ENCODE results near the gene ARHGEF28.

ARHGEF28 gene

DNA sequence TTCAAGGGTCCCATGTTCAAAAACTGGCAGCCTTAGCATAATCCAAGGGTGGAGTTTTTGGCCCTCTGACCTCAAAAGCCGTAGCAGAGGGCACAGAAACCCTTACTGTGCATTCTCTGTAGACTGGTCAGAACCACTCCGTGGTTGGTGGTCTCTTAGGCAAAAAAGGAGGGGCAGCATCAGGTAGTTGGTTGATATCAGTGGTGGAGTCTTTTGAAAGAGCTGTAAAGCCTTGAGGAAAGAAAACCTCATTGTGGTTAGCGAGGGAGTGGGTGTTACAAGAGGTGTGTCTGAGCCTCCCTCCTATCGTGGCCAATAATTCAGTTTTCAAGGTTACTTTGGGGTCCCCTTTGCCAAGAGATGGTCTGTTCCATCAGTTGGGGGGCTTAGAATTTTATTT, 40.9 kb downstream of the ARHGEF28 start (continued):
- TF ChIP-seq, protein P1, sequence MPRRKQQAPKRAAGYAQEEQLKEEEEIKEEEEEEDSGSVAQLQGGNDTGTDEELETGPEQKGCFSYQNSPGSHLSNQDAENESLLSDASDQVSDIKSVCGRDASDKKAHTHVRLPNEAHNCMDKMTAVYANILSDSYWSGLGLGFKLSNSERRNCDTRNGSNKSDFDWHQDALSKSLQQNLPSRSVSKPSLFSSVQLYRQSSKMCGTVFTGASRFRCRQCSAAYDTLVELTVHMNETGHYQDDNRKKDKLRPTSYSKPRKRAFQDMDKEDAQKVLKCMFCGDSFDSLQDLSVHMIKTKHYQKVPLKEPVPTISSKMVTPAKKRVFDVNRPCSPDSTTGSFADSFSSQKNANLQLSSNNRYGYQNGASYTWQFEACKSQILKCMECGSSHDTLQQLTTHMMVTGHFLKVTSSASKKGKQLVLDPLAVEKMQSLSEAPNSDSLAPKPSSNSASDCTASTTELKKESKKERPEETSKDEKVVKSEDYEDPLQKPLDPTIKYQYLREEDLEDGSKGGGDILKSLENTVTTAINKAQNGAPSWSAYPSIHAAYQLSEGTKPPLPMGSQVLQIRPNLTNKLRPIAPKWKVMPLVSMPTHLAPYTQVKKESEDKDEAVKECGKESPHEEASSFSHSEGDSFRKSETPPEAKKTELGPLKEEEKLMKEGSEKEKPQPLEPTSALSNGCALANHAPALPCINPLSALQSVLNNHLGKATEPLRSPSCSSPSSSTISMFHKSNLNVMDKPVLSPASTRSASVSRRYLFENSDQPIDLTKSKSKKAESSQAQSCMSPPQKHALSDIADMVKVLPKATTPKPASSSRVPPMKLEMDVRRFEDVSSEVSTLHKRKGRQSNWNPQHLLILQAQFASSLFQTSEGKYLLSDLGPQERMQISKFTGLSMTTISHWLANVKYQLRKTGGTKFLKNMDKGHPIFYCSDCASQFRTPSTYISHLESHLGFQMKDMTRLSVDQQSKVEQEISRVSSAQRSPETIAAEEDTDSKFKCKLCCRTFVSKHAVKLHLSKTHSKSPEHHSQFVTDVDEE (CRISPR knock-in tag; IDR thresholded peaks at IDR 0.05), result no peak
- TF ChIP-seq, protein P2, sequence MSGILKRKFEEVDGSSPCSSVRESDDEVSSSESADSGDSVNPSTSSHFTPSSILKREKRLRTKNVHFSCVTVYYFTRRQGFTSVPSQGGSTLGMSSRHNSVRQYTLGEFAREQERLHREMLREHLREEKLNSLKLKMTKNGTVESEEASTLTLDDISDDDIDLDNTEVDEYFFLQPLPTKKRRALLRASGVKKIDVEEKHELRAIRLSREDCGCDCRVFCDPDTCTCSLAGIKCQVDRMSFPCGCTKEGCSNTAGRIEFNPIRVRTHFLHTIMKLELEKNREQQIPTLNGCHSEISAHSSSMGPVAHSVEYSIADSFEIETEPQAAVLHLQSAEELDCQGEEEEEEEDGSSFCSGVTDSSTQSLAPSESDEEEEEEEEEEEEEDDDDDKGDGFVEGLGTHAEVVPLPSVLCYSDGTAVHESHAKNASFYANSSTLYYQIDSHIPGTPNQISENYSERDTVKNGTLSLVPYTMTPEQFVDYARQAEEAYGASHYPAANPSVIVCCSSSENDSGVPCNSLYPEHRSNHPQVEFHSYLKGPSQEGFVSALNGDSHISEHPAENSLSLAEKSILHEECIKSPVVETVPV (CRISPR knock-in tag; IDR thresholded peaks at IDR 0.05), result no peak

DNA sequence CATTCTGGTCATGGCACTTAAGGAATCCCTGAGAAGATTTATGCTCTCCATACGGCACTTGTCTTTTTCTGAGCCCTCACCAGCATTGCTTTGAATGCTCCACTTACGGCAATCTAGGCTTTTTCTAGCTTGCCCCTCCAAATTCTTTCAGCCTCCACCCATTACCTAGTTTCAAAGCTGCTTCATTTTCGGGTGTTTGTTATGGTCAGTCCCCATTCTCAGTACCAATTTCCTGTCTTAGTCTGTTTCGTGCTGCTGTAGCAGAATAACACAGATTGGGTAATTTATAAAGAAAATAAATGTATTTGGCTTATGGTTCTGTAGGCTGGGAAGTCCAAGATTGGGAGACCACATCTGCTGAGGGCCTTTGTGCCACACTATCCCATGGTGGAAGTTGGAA, 42.0 kb downstream of the ARHGEF28 start:
- no peak for ATAC-seq
- TF ChIP-seq CSDC2 (CRISPR knock-in tag; IDR thresholded peaks at IDR 0.05) (no peak), TCF4 (CRISPR knock-in tag; IDR thresholded peaks at IDR 0.05; ENCODE audit: borderline replicate concordance) (no peak), OSR1 (CRISPR knock-in tag; IDR thresholded peaks at IDR 0.05) (no peak)
- TF ChIP-seq, protein P3, sequence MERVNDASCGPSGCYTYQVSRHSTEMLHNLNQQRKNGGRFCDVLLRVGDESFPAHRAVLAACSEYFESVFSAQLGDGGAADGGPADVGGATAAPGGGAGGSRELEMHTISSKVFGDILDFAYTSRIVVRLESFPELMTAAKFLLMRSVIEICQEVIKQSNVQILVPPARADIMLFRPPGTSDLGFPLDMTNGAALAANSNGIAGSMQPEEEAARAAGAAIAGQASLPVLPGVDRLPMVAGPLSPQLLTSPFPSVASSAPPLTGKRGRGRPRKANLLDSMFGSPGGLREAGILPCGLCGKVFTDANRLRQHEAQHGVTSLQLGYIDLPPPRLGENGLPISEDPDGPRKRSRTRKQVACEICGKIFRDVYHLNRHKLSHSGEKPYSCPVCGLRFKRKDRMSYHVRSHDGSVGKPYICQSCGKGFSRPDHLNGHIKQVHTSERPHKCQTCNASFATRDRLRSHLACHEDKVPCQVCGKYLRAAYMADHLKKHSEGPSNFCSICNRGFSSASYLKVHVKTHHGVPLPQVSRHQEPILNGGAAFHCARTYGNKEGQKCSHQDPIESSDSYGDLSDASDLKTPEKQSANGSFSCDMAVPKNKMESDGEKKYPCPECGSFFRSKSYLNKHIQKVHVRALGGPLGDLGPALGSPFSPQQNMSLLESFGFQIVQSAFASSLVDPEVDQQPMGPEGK (CRISPR knock-in tag; IDR thresholded peaks at IDR 0.05; ENCODE audit: borderline replicate concordance), result no peak

DNA sequence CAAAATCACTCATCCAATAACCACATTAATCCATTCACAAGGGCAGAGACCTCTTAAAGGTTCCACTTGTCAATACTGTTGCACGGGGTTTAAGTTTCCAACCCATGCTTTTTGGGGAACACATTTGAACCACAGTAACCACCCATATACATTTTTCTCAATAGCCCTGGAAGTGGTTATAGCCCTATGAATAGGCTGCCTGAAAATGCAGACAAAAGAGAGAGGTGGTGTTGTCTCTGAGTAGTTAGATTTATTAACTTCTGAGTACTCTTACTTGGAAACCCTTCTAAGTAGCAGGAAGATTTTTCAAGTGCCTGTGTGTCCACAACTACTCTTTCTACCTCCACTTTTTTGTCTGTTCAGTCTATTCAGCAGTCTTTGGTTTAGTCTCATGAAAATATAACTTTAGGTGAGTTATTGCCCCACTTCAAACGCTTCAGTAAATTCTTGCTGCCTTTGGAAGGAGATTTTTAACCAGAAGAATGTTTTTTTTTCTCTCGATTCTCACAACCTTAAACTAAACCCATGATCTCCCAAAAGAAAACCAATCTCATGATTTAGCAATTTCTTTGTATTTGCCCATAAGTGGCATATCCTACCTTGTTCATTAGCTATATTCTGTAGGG, 42.6 kb downstream of the ARHGEF28 start:
- ATAC-seq, result no peak
- TF ChIP-seq BACH2 (CRISPR knock-in tag; IDR thresholded peaks at IDR 0.05; ENCODE audit: borderline replicate concordance), result no peak
- no peak for TF ChIP-seq GLIS3 (CRISPR knock-in tag; IDR thresholded peaks at IDR 0.05)
- no peak for TF ChIP-seq CSDC2 (CRISPR knock-in tag; IDR thresholded peaks at IDR 0.05)
- TF ChIP-seq, protein P1 (CRISPR knock-in tag; IDR thresholded peaks at IDR 0.05), result no peak
- TF ChIP-seq, protein P4, sequence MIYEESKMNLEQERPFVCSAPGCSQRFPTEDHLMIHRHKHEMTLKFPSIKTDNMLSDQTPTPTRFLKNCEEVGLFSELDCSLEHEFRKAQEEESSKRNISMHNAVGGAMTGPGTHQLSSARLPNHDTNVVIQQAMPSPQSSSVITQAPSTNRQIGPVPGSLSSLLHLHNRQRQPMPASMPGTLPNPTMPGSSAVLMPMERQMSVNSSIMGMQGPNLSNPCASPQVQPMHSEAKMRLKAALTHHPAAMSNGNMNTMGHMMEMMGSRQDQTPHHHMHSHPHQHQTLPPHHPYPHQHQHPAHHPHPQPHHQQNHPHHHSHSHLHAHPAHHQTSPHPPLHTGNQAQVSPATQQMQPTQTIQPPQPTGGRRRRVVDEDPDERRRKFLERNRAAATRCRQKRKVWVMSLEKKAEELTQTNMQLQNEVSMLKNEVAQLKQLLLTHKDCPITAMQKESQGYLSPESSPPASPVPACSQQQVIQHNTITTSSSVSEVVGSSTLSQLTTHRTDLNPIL (CRISPR knock-in tag; IDR thresholded peaks at IDR 0.05; ENCODE audit: low read depth), result no peak

DNA sequence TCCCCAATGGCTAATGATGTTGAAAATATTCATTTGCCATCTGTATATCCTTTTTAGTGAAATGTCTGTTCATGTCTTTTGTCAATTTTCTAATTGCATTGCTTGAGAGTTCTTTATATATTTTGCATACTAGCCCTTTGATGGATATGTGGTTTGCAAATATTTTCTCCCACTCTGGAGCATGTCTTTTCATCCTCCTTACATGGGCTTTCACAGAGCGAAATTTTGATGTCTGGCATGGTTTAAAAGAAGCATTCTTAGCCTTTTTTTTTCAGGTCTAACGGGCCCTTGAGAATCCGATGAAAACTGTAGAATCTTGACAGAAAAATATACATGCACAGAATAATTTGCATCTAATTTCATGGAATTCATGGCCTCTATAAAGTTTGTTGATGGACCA, 44.7 kb downstream of the ARHGEF28 start:
- ATAC-seq, result no peak
- TF ChIP-seq ISL1 (CRISPR knock-in tag; IDR thresholded peaks at IDR 0.05), result no peak
- TF ChIP-seq, protein P2 (CRISPR knock-in tag; IDR thresholded peaks at IDR 0.05), result no peak
- TF ChIP-seq ZFP3 (CRISPR knock-in tag; IDR thresholded peaks at IDR 0.05), result no peak
- TF ChIP-seq OSR1 (CRISPR knock-in tag; IDR thresholded peaks at IDR 0.05), result no peak
- no peak for TF ChIP-seq ARNTL (CRISPR knock-in tag; IDR thresholded peaks at IDR 0.05; ENCODE audit: borderline replicate concordance, low read depth)
- no peak for TF ChIP-seq TCF4 (CRISPR knock-in tag; IDR thresholded peaks at IDR 0.05; ENCODE audit: borderline replicate concordance)
- TF ChIP-seq CSDC2 (CRISPR knock-in tag; IDR thresholded peaks at IDR 0.05), result no peak
- TF ChIP-seq SNAI2 (CRISPR knock-in tag; IDR thresholded peaks at IDR 0.05), result no peak
- TF ChIP-seq PPARA (CRISPR knock-in tag; IDR thresholded peaks at IDR 0.05; ENCODE audit: borderline replicate concordance), result no peak
- TF ChIP-seq GLIS3 (CRISPR knock-in tag; IDR thresholded peaks at IDR 0.05), result no peak
- TF ChIP-seq TOX (CRISPR knock-in tag; IDR thresholded peaks at IDR 0.05; ENCODE audit: borderline replicate concordance), result no peak
- TF ChIP-seq, protein P3 (CRISPR knock-in tag; IDR thresholded peaks at IDR 0.05; ENCODE audit: borderline replicate concordance), result no peak
- TF ChIP-seq BACH2 (CRISPR knock-in tag; IDR thresholded peaks at IDR 0.05; ENCODE audit: borderline replicate concordance), result no peak
- no peak for TF ChIP-seq ZFP30 (CRISPR knock-in tag; IDR thresholded peaks at IDR 0.05)
